H1 (cell line): Measurements from ENCODE around the gene FLNC. TPM values are rescaled to one million over a fixed set of nuclear protein-coding genes. Genes with fewer than 3 reads are reported as not detected.
A peak's percentile ranks its signal among the peaks of the same experiment; 100 is the strongest.

ENCODE experiments used
- polyA plus RNA-seq, 7 experiments: library from polyadenylated mRNA; depleted of rRNA in 3 of 7; stranded (reverse) in 5 of 7; unstranded in 2 of 7; fragments of >200 nt in 5 of 7; fragments of 200-250 nt in 2 of 7; gene quantifications; 1 replicate in 5 of 7; 2 replicates in 1 of 7; 4 replicates in 1 of 7; pipeline versions ENCODE4 v1.2.1 to v1.2.3, GENCODE V29; 2011 to 2013; ENCODE audit warnings: missing spikeins in 2 of 7, mixed read lengths in 2 of 7
- total RNA-seq: library from RNA; stranded (reverse); fragmentation: NEBNext Ultra II Directional; extraction: Animal tissue kit (Norgen Biotek cat#: 25700); gene quantifications from 2 replicates; pipeline ENCODE4 v1.2.1, GENCODE V29; 2021
- TF ChIP-seq, protein P1 (sequence below): IDR thresholded peaks from 2 replicates; pipeline ENCODE4 v1.6.1; 2012; ENCODE audit warnings: inconsistent platforms

FLNC gene
- total and polyA plus RNA-seq, 2 of the 8 experiments (the other 6 are each of a cell fraction or from before 2014, with no cell fraction given), result 1.9 to 10.7 TPM

DNA sequence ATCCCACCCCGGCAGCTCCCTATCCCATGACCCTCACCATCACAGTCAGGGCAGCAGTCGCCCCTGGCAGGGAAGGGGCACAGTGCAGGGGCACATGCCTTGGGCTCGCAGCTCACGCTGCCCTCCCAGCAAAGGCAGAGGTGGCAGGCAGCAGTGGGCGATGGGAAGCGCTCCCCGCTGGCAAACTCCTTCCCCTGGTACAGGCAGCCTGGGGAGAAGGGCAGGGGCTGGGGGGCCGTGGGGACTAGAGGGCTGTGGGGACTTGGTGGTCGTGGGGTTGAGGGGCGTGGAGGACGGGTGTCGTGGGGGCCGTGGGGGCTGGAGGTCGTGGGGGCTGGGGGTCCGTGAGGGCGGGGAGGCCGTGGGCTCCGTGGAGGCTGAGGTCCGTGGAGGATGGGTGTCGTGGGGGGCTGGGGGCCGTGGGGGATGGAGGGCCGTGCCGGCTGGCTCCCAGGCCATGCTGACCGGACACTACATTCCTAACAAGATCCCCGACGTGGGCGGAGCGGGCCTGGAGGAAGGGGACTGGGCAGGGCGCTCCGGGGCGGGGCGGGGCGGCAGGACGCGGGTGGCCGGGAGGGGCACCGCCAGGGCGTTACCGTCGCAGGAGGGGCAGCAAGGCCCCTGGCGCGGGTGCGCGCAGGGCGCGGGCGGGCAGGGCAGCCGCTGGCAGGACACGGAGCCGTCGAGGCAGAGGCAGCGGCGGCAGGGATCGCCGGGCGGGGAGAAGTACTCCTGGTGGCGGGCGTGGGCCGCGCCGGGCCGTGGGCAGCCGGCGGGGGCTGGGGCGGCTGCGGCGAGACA is 60.3 kb downstream of the FLNC start (continued):
- TF ChIP-seq, protein P1, sequence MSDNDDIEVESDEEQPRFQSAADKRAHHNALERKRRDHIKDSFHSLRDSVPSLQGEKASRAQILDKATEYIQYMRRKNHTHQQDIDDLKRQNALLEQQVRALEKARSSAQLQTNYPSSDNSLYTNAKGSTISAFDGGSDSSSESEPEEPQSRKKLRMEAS, result peak; percentile 14; the same call in 1 of the 2 replicates
